Prostate gland (tissue), 2 donors: ENCODE measurements around the gene BRSK1.

Source experiments
- CTCF ChIP-seq, 4 experiments: fragments of 200-600 bp in 2 of 4; fragments of 450-650 bp in 2 of 4; sonication (generic) in 2 of 4; IDR thresholded peaks; 1 replicate in 3 of 4; 2 replicates in 1 of 4; pipeline ENCODE4 v1.5.1; 2016 to 2019; ENCODE audit warnings: antibody characterized with exemption in 4 of 4, mild to moderate bottlenecking in 2 of 4, moderate library complexity in 2 of 4
- POLR2A ChIP-seq: fragments of 450-650 bp; IDR thresholded peaks from one replicate; pipeline ENCODE4 v1.6.1; 2016; ENCODE audit warnings: antibody characterized with exemption, mild to moderate bottlenecking
- POLR2AphosphoS5 ChIP-seq: sonication (generic); formaldehyde crosslinking; IDR thresholded peaks from one replicate; pipeline ENCODE4 v1.6.1; 2017; ENCODE audit warnings: antibody characterized with exemption

GRCh38 chr19:55265173-55265572 lies 18.6 kb upstream of the BRSK1 start:
- TF ChIP-seq CTCF (IDR thresholded peaks at IDR 0.05): no peak
- no peak for TF ChIP-seq POLR2A
- no peak for TF ChIP-seq POLR2AphosphoS5
